ENCODE data around the gene BCCIP. TPM values are rescaled to one million over a fixed set of nuclear protein-coding genes. Genes with fewer than 3 reads are reported as not detected.

The BCCIP gene
- total RNA-seq, 2 experiments from 2014 or later, result 59.1 to 96.2 TPM

DNA sequence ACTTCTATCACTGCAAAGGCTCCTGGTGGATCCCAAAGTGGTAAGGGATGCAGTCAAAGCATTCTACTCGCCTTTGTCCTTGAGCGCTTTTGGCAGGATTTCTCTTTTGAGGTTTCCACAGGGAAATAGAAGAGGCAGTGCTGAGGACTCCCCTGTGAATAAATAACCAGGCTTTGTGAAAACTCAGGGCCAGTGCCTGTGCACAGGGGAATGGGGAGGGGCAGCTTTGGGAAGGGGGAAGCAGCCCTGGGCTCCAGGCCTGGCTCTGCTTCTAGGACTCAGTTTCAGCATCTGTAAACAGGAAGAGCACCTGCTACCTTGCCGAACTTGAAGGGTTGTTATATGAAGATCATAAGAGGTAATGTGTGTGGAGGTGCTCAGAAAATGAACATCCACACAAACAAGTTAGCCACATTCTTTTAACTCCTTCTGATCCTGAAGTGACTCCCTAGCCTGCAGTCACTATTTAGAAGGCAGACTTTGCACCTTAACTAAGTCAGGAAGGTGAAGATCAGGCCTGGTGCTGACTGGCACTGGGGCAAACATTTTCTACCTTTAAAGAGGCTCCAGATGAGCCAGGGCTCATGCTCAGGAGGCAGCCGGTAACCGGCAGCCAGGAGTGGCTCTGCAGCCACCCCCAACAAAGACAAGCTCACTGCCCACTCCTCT is 25.2 kb upstream of the BCCIP start:
- Histone ChIP-seq H3K4me3 (ENCODE audit: low read depth, low read length, poor library complexity, severe bottlenecking) (no peak overlapping the region), H2AFZ (ENCODE audit: low read length) (no peak overlapping the region), H3K36me3 (ENCODE audit: insufficient read depth, low read length) (peaks cover 38% of the 10 kb centered on the region), H4K20me1 (ENCODE audit: insufficient read depth, low read length) (no peaks in the 10 kb centered on the region), H3K79me2 (ENCODE audit: insufficient read depth, low read depth, low read length) (no peaks in the 10 kb centered on the region), H3K27ac (ENCODE audit: low read depth, low read length, poor library complexity, severe bottlenecking) (peak overlapping the region; percentile 16), H3K4me1 (ENCODE audit: insufficient read depth, low read length, poor library complexity, severe bottlenecking) (peaks cover 46% of the 10 kb centered on the region), H3K9me2 (ENCODE audit: insufficient read depth, low read length) (no peaks in the 10 kb centered on the region), H3K4me2 (ENCODE audit: low read length) (peak overlapping the region; percentile 18; the same call in 1 of the 2 replicates), H3K9me3 (ENCODE audit: low read length) (no peaks in the 10 kb centered on the region)
- ChIA-PET POLR2A (interaction anchor here (0.6 to 5.0 kb wide), 2 partner anchors 14 to 62 kb away, joined by 3 to 27 read pairs; no protein-coding TSS in a partner anchor), CTCF (ENCODE audit: unreplicated experiment) (interaction anchor here (1.9 kb wide), 1 partner anchor 10 kb away, joined by 4 read pairs; no protein-coding TSS in a partner anchor)
- peak; percentile 23 for DNase-seq (ENCODE audit: low spot score)
- intact Hi-C loops (cut with micrococcal nuclease; ENCODE audit: unreplicated experiment), result no loop called here
- TF ChIP-seq EZH2phosphoT487 (IDR thresholded peaks at IDR 0.05; ENCODE audit: borderline replicate concordance, low read depth, low read length), result no peak
- no peak for TF ChIP-seq CTCF (conservative IDR thresholded peaks at IDR 0.05; ENCODE audit: low read length)
- no TSS peak for BruUV-seq (replicated peaks)

- TF ChIP-seq CTCF (conservative IDR thresholded peaks at IDR 0.05; ENCODE audit: low read length), result no peak
- no peak for TF ChIP-seq EZH2phosphoT487 (IDR thresholded peaks at IDR 0.05; ENCODE audit: borderline replicate concordance, low read depth, low read length)
- no peaks in the 10 kb centered on the region for H3K79me2 ChIP-seq (ENCODE audit: insufficient read depth, low read depth, low read length)
- H3K9me3 ChIP-seq (ENCODE audit: low read length), result no peaks in the 10 kb centered on the region
- no peak overlapping the region for H2AFZ ChIP-seq (ENCODE audit: low read length)
- intact Hi-C loops (cut with micrococcal nuclease; ENCODE audit: unreplicated experiment), result no loop called here
- no peaks in the 10 kb centered on the region for H4K20me1 ChIP-seq (ENCODE audit: insufficient read depth, low read length)
- H3K9me2 ChIP-seq (ENCODE audit: insufficient read depth, low read length), result no peaks in the 10 kb centered on the region
- H3K4me3 ChIP-seq (ENCODE audit: low read depth, low read length, poor library complexity, severe bottlenecking), result no peak overlapping the region
- peaks cover 41% of the 10 kb centered on the region for H3K4me1 ChIP-seq (ENCODE audit: insufficient read depth, low read length, poor library complexity, severe bottlenecking)
- no peak for DNase-seq (ENCODE audit: low spot score)
- no TSS peak for BruUV-seq (replicated peaks)
- no peak overlapping the region for H3K4me2 ChIP-seq (ENCODE audit: low read length)
- H3K36me3 ChIP-seq (ENCODE audit: insufficient read depth, low read length), result peaks cover 27% of the 10 kb centered on the region
- no peak overlapping the region for H3K27ac ChIP-seq (ENCODE audit: low read depth, low read length, poor library complexity, severe bottlenecking)
- ChIA-PET POLR2A (no interaction called here), CTCF (ENCODE audit: unreplicated experiment) (no interaction called here)
Observed at GRCh38 chr10:125799451-125800182, 23.7 kb upstream of the BCCIP start.

- H3K4me2 ChIP-seq (ENCODE audit: low read length), result no peak overlapping the region
- no peak overlapping the region for H2AFZ ChIP-seq (ENCODE audit: low read length)
- no peaks in the 10 kb centered on the region for H3K9me2 ChIP-seq (ENCODE audit: insufficient read depth, low read length)
- intact Hi-C loops (cut with micrococcal nuclease; ENCODE audit: unreplicated experiment), result no loop called here
- BruUV-seq (replicated peaks), result no TSS peak
- H3K4me1 ChIP-seq (ENCODE audit: insufficient read depth, low read length, poor library complexity, severe bottlenecking), result peaks cover 22% of the 10 kb centered on the region
- no peaks in the 10 kb centered on the region for H3K79me2 ChIP-seq (ENCODE audit: insufficient read depth, low read depth, low read length)
- no peak overlapping the region for H3K27ac ChIP-seq (ENCODE audit: low read depth, low read length, poor library complexity, severe bottlenecking)
- H3K9me3 ChIP-seq (ENCODE audit: low read length), result no peaks in the 10 kb centered on the region
- POLR2A ChIA-PET, result no interaction called here
- no peak overlapping the region for H3K4me3 ChIP-seq (ENCODE audit: low read depth, low read length, poor library complexity, severe bottlenecking)
- CTCF ChIA-PET (ENCODE audit: unreplicated experiment), result no interaction called here
- TF ChIP-seq EZH2phosphoT487 (IDR thresholded peaks at IDR 0.05; ENCODE audit: borderline replicate concordance, low read depth, low read length) (no peak), CTCF (conservative IDR thresholded peaks at IDR 0.05; ENCODE audit: low read length) (no peak)
- peaks cover 46% of the 10 kb centered on the region for H3K36me3 ChIP-seq (ENCODE audit: insufficient read depth, low read length)
- H4K20me1 ChIP-seq (ENCODE audit: insufficient read depth, low read length), result no peaks in the 10 kb centered on the region
- no peak for DNase-seq (ENCODE audit: low spot score)
Observed at GRCh38 chr10:125801574-125801973, 21.8 kb upstream of the BCCIP start.
